Loucy (cell line): ENCODE data around the gene NCOR1.

Experiments used
- EZH2phosphoT487 ChIP-seq: fragments of 200-600 bp; IDR thresholded peaks from 2 replicates; pipeline ENCODE4 v1.6.1; 2018; ENCODE audit warnings: antibody characterized with exemption, mild to moderate bottlenecking, moderate library complexity, borderline replicate concordance
- TF ChIP-seq, protein P1 (sequence below): fragments of 200-600 bp; sonication (generic); conservative IDR thresholded peaks from 2 replicates; pipeline ENCODE4 v1.5.1; 2014; ENCODE audit warnings: mild to moderate bottlenecking, antibody characterized with exemption, low read length

DNA sequence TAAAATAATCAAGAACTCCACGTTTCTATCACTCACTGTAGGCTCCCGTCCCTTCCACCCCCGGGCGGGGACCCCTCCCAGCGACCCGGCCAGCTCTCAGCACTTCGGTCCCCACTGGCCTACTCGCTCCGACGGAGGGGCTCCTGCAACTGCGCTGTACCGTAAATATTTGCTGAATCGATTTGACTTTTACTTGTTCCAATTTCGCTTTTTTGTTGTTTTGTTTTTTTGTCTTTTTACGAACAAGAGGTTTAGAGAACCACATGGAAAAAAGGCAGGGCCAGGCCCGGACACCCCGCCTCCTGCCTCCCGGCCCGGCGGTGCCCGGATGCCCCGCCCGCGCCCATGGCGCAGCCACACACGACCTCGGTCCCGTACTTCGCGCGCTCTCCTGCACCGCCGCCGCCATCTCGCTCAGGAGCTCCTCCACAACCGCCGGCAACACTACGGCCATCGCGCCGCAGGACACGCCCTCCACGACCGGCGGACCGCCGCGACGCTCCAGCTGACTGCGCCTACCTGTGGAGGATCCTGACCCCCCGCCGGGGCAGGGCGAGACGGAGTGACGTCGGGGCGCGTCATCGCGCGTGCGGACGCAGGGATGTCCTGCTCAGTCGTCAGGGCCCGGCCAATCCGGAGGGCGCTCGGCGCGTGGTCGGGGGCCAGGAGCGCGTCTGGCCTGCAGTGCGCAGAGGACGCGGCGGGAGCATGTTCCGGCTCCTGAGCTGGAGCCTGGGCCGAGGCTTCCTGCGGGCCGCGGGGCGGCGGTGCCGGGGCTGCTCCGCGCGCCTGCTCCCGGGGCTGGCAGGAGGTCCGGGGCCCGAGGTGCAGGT, 216.0 kb downstream of the NCOR1 start, which contains the start of the genes TTC19 and ZSWIM7:
- TF ChIP-seq, protein P1, sequence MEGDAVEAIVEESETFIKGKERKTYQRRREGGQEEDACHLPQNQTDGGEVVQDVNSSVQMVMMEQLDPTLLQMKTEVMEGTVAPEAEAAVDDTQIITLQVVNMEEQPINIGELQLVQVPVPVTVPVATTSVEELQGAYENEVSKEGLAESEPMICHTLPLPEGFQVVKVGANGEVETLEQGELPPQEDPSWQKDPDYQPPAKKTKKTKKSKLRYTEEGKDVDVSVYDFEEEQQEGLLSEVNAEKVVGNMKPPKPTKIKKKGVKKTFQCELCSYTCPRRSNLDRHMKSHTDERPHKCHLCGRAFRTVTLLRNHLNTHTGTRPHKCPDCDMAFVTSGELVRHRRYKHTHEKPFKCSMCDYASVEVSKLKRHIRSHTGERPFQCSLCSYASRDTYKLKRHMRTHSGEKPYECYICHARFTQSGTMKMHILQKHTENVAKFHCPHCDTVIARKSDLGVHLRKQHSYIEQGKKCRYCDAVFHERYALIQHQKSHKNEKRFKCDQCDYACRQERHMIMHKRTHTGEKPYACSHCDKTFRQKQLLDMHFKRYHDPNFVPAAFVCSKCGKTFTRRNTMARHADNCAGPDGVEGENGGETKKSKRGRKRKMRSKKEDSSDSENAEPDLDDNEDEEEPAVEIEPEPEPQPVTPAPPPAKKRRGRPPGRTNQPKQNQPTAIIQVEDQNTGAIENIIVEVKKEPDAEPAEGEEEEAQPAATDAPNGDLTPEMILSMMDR: no peak
- no peak for TF ChIP-seq EZH2phosphoT487
